Cardiac muscle cell (in vitro differentiated cells and primary cell): ENCODE measurements around the gene PIM3. TPM values are rescaled to one million over a fixed set of nuclear protein-coding genes. Genes with fewer than 3 reads are reported as not detected.

ENCODE experiments used
- DNase-seq, 2 donors: peaks; one replicate each; pipeline versions ENCODE4 v3.0.0 to v3.0.0-alpha.2; 2010 to 2017; ENCODE audit warnings: low read depth in 1 of 2, low spot score in 1 of 2
- H3K27ac ChIP-seq: fragments of 200-600 bp; sonication (generic); 2 replicates; pipeline ENCODE4 v1.5.1; 2016
- H3K27me3 ChIP-seq: fragments of 200-600 bp; sonication (generic); 2 replicates; pipeline ENCODE4 v1.6.0; 2016; ENCODE audit warnings: control low read depth
- H3K36me3 ChIP-seq: fragments of 200-600 bp; sonication (generic); 2 replicates; pipeline ENCODE4 v1.5.1; 2016; ENCODE audit warnings: control low read depth
- H3K4me1 ChIP-seq: fragments of 200-600 bp; sonication (generic); 2 replicates; pipeline ENCODE4 v1.8.1; 2017; ENCODE audit warnings: low read depth, mild to moderate bottlenecking, mixed run types
- H3K4me3 ChIP-seq: fragments of 200-600 bp; sonication (generic); 2 replicates; pipeline ENCODE4 v1.5.1; 2016; ENCODE audit warnings: mild to moderate bottlenecking
- H3K9me3 ChIP-seq: fragments of 200-600 bp; sonication (generic); 2 replicates; pipeline ENCODE4 v1.5.1; 2017; ENCODE audit warnings: low read depth, mild to moderate bottlenecking, control low read depth
- CTCF ChIP-seq: IDR thresholded peaks from 2 replicates; pipeline ENCODE4 v1.5.1; 2012; ENCODE audit warnings: low read depth, mild to moderate bottlenecking, low read length
- polyA plus RNA-seq: library from polyadenylated mRNA; unstranded; fragments of >200 nt; fragmentation: Nextera tagmentation; extraction: Ambion mirVana; gene quantifications from 2 replicates; pipeline ENCODE4 v1.2.1, GENCODE V29; 2016
- total RNA-seq: library from RNA; depleted of rRNA; stranded (reverse); fragments of >200 nt; gene quantifications from 2 replicates; pipeline ENCODE4 v1.2.3, GENCODE V29; 2016

Gene PIM3
- total and polyA plus RNA-seq, 2 experiments from 2014 or later = 46.1 to 62.2 TPM

GRCh38 chr22:49915610-49916009 lies 45.0 kb upstream of the PIM3 start:
- no peak for DNase-seq
- Histone ChIP-seq H3K36me3 (peaks cover 4% of the 10 kb centered on the region), H3K9me3 (no peaks in the 10 kb centered on the region), H3K27ac (no peak overlapping the region), H3K4me3 (no peak overlapping the region), H3K4me1 (peaks cover 6% of the 10 kb centered on the region), H3K27me3 (no peaks in the 10 kb centered on the region)
- TF ChIP-seq CTCF = no peak

GRCh38 chr22:49916831-49917230 lies 43.7 kb upstream of the PIM3 start:
- H3K36me3 ChIP-seq = peaks cover 4% of the 10 kb centered on the region
- H3K9me3 ChIP-seq = no peaks in the 10 kb centered on the region
- no peak for TF ChIP-seq CTCF
- no peaks in the 10 kb centered on the region for H3K27me3 ChIP-seq
- H3K27ac ChIP-seq = no peak overlapping the region
- no peak overlapping the region for H3K4me3 ChIP-seq
- no peak for DNase-seq
- peaks cover 6% of the 10 kb centered on the region for H3K4me1 ChIP-seq

GRCh38 chr22:49917974-49918910 lies 42.3 kb upstream of the PIM3 start, which contains the start of the genes ALG12 and CRELD2:
TSS of gene ALG12 (minus strand) at chr22:49918438. CDS start at chr22:49913765, 4,673 bp downstream.
TSS of gene CRELD2 (plus strand) at chr22:49918634. CDS start at chr22:49918770, 136 bp downstream.
- Histone ChIP-seq H3K27ac (peak within 1 kb of the TSS; percentile 98), H3K4me1 (peaks cover 6% of the 10 kb centered on the region), H3K4me3 (peak within 1 kb of the TSS; percentile 74), H3K27me3 (no peaks in the 10 kb centered on the region), H3K36me3 (no peaks in the 10 kb centered on the region), H3K9me3 (no peaks in the 10 kb centered on the region)
- peak; percentile 99 for DNase-seq
- no peak for TF ChIP-seq CTCF

GRCh38 chr22:49918911-49919881 lies 41.4 kb upstream of the PIM3 start:
- TF ChIP-seq CTCF = no peak
- no peak for DNase-seq
- peak overlapping the region; percentile 61 for H3K27ac ChIP-seq
- H3K9me3 ChIP-seq = no peaks in the 10 kb centered on the region
- H3K27me3 ChIP-seq = no peaks in the 10 kb centered on the region
- no peaks in the 10 kb centered on the region for H3K36me3 ChIP-seq
- peaks cover 6% of the 10 kb centered on the region for H3K4me1 ChIP-seq
- H3K4me3 ChIP-seq = peak overlapping the region; percentile 74

GRCh38 chr22:49920859-49921258 lies 39.7 kb upstream of the PIM3 start:
- DNase-seq = no peak
- Histone ChIP-seq H3K27ac (no peak overlapping the region), H3K36me3 (no peaks in the 10 kb centered on the region), H3K9me3 (no peaks in the 10 kb centered on the region), H3K27me3 (no peaks in the 10 kb centered on the region), H3K4me3 (no peak overlapping the region), H3K4me1 (peaks cover 6% of the 10 kb centered on the region)
- no peak for TF ChIP-seq CTCF
